Mammary epithelial cell (primary cell): ENCODE data around the gene PLPP3.

Experiments
- EZH2 ChIP-seq: IDR thresholded peaks from 2 replicates; pipeline ENCODE4 v1.6.1; 2012; ENCODE audit warnings: low read length, inconsistent platforms, borderline replicate concordance
- TF ChIP-seq, protein P1 (sequence below), 2 donors: IDR thresholded peaks in 1 of 2; conservative IDR thresholded peaks in 1 of 2; 2 replicates each; pipeline ENCODE4 v1.5.1; 2011 to 2012; ENCODE audit warnings: inconsistent platforms in 2 of 2, low read length in 2 of 2, mild to moderate bottlenecking in 2 of 2, control low read depth in 1 of 2, low read depth in 1 of 2; ENCODE audit not compliant: insufficient read depth in 1 of 2; ENCODE audit errors: extremely low read depth in 1 of 2

DNA sequence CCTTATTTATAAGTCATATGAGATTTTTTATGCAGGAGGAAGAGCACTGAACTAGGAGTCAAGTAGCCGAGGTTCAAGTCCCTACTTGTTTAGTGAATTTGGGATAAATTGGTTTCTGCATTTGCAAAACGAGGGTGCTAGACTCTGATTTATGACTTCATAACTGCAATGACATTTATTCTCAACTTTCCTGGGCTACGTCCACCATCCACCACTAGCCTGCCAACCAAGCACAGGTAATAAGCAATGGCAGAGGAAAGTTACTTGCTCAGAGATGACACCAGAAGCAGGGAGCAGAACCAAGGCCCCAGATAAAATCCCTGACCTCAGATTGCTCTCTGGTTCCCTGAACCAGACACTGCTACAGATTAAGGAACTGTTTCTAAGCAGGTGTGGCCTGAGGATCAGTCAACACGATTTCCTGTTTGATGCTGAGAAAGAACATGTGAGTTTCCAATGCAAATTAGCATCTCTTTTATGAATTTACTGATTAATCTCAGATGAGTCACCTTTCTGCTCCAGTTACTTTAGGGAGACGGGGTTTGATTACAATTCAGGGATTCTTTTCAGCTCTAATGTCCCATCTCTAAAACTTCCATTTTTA lies 52.7 kb downstream of the PLPP3 start:
- TF ChIP-seq, protein P1, sequence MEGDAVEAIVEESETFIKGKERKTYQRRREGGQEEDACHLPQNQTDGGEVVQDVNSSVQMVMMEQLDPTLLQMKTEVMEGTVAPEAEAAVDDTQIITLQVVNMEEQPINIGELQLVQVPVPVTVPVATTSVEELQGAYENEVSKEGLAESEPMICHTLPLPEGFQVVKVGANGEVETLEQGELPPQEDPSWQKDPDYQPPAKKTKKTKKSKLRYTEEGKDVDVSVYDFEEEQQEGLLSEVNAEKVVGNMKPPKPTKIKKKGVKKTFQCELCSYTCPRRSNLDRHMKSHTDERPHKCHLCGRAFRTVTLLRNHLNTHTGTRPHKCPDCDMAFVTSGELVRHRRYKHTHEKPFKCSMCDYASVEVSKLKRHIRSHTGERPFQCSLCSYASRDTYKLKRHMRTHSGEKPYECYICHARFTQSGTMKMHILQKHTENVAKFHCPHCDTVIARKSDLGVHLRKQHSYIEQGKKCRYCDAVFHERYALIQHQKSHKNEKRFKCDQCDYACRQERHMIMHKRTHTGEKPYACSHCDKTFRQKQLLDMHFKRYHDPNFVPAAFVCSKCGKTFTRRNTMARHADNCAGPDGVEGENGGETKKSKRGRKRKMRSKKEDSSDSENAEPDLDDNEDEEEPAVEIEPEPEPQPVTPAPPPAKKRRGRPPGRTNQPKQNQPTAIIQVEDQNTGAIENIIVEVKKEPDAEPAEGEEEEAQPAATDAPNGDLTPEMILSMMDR (conservative IDR thresholded peaks at IDR 0.05 in 1 of 2, IDR thresholded peaks at IDR 0.05 in 1 of 2; ENCODE audit: extremely low read depth in 1 of 2, insufficient read depth in 1 of 2, low read depth in 1 of 2, low read length in 2 of 2): no peak
- no peak for TF ChIP-seq EZH2
